Adrenal gland (tissue), 5 donors: ENCODE results near the gene CBX8.

Experiments
- POLR2A ChIP-seq, 2 donors: fragments of 450-650 bp; IDR thresholded peaks; one replicate each; pipeline ENCODE4 v1.6.1; 2017; ENCODE audit warnings: antibody characterized with exemption in 2 of 2, mild to moderate bottlenecking in 2 of 2, moderate library complexity in 1 of 2
- TF ChIP-seq, protein P1 (sequence below), 6 experiments: fragments of 450-650 bp in 4 of 6; fragments of 200-600 bp in 2 of 6; sonication (generic) in 1 of 6; IDR thresholded peaks; 1 replicate in 5 of 6; 2 replicates in 1 of 6; pipeline versions ENCODE4 v1.5.1 to v1.8.0; 2016 to 2021; ENCODE audit warnings: antibody characterized with exemption in 6 of 6, mild to moderate bottlenecking in 2 of 6, moderate library complexity in 1 of 6
- donor health status: DM: no; HTN: no; CAD: no.

DNA sequence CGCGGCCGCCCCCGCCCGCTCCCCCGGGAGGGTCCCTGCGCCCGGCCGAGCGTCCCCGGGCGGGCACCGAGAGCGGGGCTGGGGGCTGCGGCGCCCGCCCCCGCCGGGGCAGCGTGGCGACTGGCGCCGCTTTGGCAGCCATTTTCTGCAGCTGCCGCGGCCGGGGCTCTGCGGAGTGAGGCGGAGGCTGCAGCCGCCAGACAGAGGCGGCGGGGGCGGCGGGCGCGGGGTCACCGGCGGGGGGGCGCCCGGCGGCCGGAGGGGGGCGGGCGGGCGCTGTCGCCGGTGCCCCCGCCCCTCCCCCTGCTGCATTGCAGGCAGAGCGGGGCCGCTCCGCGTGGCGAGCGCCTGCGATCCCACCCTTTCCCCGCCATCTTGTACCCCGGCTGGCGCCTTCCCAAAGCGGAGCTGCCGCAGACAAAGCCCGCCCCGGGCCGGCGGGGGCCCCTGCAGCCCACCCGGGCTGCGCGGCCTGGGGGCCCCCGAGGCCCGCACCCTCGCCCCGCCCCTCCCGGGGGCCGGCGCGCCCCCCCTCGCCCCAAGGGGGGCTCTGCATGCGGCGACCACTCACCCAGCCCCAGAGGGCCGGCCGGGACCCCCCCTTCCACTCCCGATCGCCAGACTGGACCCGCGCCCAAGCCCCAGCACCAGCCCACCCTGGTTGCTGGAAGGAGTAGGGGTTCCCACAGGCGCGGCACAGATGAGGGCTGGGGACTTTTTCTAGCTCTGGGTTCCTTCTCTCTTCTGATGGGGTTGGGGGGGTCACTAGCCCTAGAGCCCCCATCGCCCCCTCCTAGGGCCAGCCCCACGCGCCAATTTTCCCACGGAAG is 16.6 kb upstream of the CBX8 start:
- TF ChIP-seq, protein P1, sequence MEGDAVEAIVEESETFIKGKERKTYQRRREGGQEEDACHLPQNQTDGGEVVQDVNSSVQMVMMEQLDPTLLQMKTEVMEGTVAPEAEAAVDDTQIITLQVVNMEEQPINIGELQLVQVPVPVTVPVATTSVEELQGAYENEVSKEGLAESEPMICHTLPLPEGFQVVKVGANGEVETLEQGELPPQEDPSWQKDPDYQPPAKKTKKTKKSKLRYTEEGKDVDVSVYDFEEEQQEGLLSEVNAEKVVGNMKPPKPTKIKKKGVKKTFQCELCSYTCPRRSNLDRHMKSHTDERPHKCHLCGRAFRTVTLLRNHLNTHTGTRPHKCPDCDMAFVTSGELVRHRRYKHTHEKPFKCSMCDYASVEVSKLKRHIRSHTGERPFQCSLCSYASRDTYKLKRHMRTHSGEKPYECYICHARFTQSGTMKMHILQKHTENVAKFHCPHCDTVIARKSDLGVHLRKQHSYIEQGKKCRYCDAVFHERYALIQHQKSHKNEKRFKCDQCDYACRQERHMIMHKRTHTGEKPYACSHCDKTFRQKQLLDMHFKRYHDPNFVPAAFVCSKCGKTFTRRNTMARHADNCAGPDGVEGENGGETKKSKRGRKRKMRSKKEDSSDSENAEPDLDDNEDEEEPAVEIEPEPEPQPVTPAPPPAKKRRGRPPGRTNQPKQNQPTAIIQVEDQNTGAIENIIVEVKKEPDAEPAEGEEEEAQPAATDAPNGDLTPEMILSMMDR (IDR thresholded peaks at IDR 0.05): no peak
- no peak for TF ChIP-seq POLR2A (IDR thresholded peaks at IDR 0.05)
